Lung (tissue), 12 donors: ENCODE measurements around the gene ZBTB38. TPM values are rescaled to one million over a fixed set of nuclear protein-coding genes. Genes with fewer than 3 reads are reported as not detected.

Source experiments
- ATAC-seq: fragments of 200-7000 bp; cut with Tn5 transposase; one replicate; pipeline ENCODE4 v1.9.1; 2020; ENCODE audit warnings: moderate number of reproducible peaks; ENCODE audit not compliant: insufficient read depth, low FRiP score
- DNase-seq, 3 donors: peaks; one replicate each; pipeline ENCODE4 v3.0.0-alpha.2; 2013 to 2017
- H3K27ac ChIP-seq, 2 donors: one replicate each; pipeline ENCODE4 v1.5.1; 2013; ENCODE audit warnings: mild to moderate bottlenecking in 2 of 2, moderate library complexity in 2 of 2, control low read depth in 1 of 2, inconsistent platforms in 1 of 2, low read depth in 1 of 2, low read length in 1 of 2
- H3K27me3 ChIP-seq, 3 donors: one replicate each; pipeline ENCODE4 v1.5.1; 2013; ENCODE audit warnings: low read length in 2 of 3; ENCODE audit not compliant: control insufficient read depth in 3 of 3, insufficient read depth in 3 of 3
- H3K36me3 ChIP-seq, 4 donors: one replicate each; pipeline ENCODE4 v1.5.1; 2013; ENCODE audit warnings: low read length in 4 of 4, mild to moderate bottlenecking in 1 of 4, moderate library complexity in 1 of 4; ENCODE audit not compliant: control insufficient read depth in 4 of 4, insufficient read depth in 4 of 4
- H3K4me1 ChIP-seq, 5 donors: one replicate each; pipeline ENCODE4 v1.5.1; 2013; ENCODE audit warnings: low read length in 5 of 5, mild to moderate bottlenecking in 2 of 5, moderate library complexity in 1 of 5; ENCODE audit not compliant: control insufficient read depth in 5 of 5, insufficient read depth in 5 of 5
- H3K4me3 ChIP-seq: one replicate; pipeline ENCODE4 v1.5.1; 2013; ENCODE audit warnings: mild to moderate bottlenecking, control low read depth, moderate library complexity
- H3K9ac ChIP-seq, 2 donors: one replicate each; pipeline ENCODE4 v1.5.1; 2013; ENCODE audit warnings: low read length in 2 of 2, control low read depth in 1 of 2; ENCODE audit not compliant: insufficient read depth in 1 of 2
- H3K9me3 ChIP-seq, 4 donors: one replicate each; pipeline ENCODE4 v1.5.1; 2013; ENCODE audit warnings: low read length in 3 of 4, mild to moderate bottlenecking in 1 of 4, moderate library complexity in 1 of 4; ENCODE audit not compliant: control insufficient read depth in 4 of 4, insufficient read depth in 3 of 4
- CTCF ChIP-seq: IDR thresholded peaks from 2 replicates; pipeline ENCODE4 v1.5.1; 2012; ENCODE audit warnings: mild to moderate bottlenecking; ENCODE audit errors: control extremely low read depth, extremely low read depth
- WGBS, 2 donors: extraction: QIAGEN DNeasy Blood & Tissue Kit; methylation state at CpG; one replicate each; pipeline ENCODE4 v1.1.7; 2013; 5-methylcytosine and 5-hydroxymethylcytosine counted together
- polyA plus RNA-seq, 2 donors: library from polyadenylated mRNA; stranded (reverse); fragments of 200-250 nt; gene quantifications; one replicate each; pipeline ENCODE4 v1.2.1, GENCODE V29; 2013
- total RNA-seq, 2 donors: library from RNA; depleted of rRNA in 1 of 2; stranded (reverse); fragments of >200 nt in 1 of 2; gene quantifications; one replicate each; pipeline ENCODE4 v1.2.1, GENCODE V29; 2014 to 2021
- donor health status: control.
- donor health status: control.
- donor health status: Bipolar disorder and iron deficiency.
- donor health status: healthy.
- donor health status: DM: yes; HTN: yes; CAD: no.

Gene ZBTB38
- total and polyA plus RNA-seq, 4 donors, result 9.3 to 111 (median 53.5) TPM

GRCh38 chr3:141413801-141414689 is 45.7 kb downstream of the ZBTB38 start:
- H3K9ac ChIP-seq, result no peak overlapping the region
- no peaks in the 10 kb centered on the region for H3K27me3 ChIP-seq
- peak overlapping the region; percentile 87 to 99 for H3K27ac ChIP-seq
- H3K4me3 ChIP-seq, result no peak overlapping the region
- no peak for DNase-seq
- no peak for TF ChIP-seq CTCF
- H3K9me3 ChIP-seq, result no peaks in the 10 kb centered on the region
- peaks cover 11 to 44% (median 29%) of the 10 kb centered on the region in 5 donors for H3K4me1 ChIP-seq
- 76 to 81% methylated on average over 11 of the region's 11 CpGs for WGBS, 2 donors
- H3K36me3 ChIP-seq, result peaks cover 14 to 35% (median 18%) of the 10 kb centered on the region in 4 donors
- ATAC-seq, result no peak

- WGBS, 2 donors, result 91 to 94% methylated on average over 5 of the region's 5 CpGs
- peak overlapping the region; percentile 87 to 99 for H3K27ac ChIP-seq
- no peaks in the 10 kb centered on the region for H3K27me3 ChIP-seq
- no peak overlapping the region for H3K4me3 ChIP-seq
- no peak overlapping the region for H3K9ac ChIP-seq
- peaks cover 18 to 36% (median 18%) of the 10 kb centered on the region in 4 donors for H3K36me3 ChIP-seq
- DNase-seq (no peak), ATAC-seq (no peak)
- peaks cover 11 to 36% (median 26%) of the 10 kb centered on the region in 5 donors for H3K4me1 ChIP-seq
- TF ChIP-seq CTCF, result no peak
- no peaks in the 10 kb centered on the region for H3K9me3 ChIP-seq
Observed at GRCh38 chr3:141414800-141415462, 46.6 kb downstream of the ZBTB38 start.

- Histone ChIP-seq H3K36me3 (peaks cover 18 to 36% (median 18%) of the 10 kb centered on the region in 4 donors), H3K27ac (peak overlapping the region; percentile 62 to 67), H3K9ac (no peak overlapping the region), H3K4me1 (peaks cover 11 to 26% (median 20%) of the 10 kb centered on the region in 5 donors), H3K9me3 (no peaks in the 10 kb centered on the region), H3K4me3 (no peak overlapping the region), H3K27me3 (no peaks in the 10 kb centered on the region)
- WGBS, 2 donors, result 77 to 86% methylated on average over 3 of the region's 3 CpGs
- TF ChIP-seq CTCF, result no peak
- ATAC-seq (no peak), DNase-seq (no peak)
Observed at GRCh38 chr3:141415953-141416352, 47.6 kb downstream of the ZBTB38 start.

Other genes starting within 250 kb of the ZBTB38 start
- 10 to 100 TPM in 1 of 2 donors, 1 to 10 TPM in 1; 8.5 to 17.8 TPM for gene PXYLP1, start 136.7 kb upstream of the ZBTB38 start, total RNA-seq
- 1 to 10 TPM; 6.3 TPM for gene PXYLP1, start 136.7 kb upstream of the ZBTB38 start, polyA plus RNA-seq
- 10 to 100 TPM; 18.3 to 27.4 TPM for gene RASA2, start 118.5 kb downstream of the ZBTB38 start, total RNA-seq
- gene RASA2, start 118.5 kb downstream of the ZBTB38 start, polyA plus RNA-seq, result 1 to 10 TPM; 6.8 to 7.5 TPM